ENCODE results near the gene LRR1. TPM values are rescaled to one million over a fixed set of nuclear protein-coding genes. Genes with fewer than 3 reads are reported as not detected.

The LRR1 gene
- total and polyA plus RNA-seq, 9 of the 15 experiments (the other 6 are each of a cell fraction or from before 2014, with no cell fraction given), result 26.5 to 58.1 (median 31.8) TPM

DNA sequence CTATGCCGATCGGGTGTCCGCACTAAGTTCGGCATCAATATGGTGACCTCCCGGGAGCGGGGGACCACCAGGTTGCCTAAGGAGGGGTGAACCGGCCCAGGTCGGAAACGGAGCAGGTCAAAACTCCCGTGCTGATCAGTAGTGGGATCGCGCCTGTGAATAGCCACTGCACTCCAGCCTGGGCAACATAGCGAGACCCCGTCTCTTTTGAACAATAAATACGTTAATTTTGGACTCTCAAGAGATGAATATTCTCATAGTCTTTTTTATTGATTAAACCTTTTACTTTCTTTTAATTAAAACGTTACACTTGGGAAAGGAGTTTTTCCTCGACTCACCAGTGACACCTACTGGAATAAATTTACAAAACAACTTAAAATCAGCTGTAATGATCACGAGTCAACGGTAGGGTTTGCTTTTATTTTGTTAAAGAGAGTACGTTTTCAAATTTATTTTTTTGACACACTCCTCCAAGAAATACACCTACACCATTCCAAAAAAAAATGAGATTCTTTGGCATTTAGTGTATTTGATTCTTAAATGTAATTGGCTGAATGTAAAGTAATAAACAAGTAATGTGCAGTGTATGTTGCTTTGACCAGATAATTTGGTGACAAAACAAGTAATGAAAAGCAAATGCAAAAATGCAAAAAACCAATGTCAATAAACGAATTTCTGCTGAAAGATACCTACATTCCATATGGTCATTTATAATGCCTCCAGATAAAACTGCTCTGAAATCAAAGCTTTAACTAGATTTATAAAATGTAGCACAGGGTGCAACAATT is 11.9 kb upstream of the LRR1 start (continued):
- TF ChIP-seq, protein P1, sequence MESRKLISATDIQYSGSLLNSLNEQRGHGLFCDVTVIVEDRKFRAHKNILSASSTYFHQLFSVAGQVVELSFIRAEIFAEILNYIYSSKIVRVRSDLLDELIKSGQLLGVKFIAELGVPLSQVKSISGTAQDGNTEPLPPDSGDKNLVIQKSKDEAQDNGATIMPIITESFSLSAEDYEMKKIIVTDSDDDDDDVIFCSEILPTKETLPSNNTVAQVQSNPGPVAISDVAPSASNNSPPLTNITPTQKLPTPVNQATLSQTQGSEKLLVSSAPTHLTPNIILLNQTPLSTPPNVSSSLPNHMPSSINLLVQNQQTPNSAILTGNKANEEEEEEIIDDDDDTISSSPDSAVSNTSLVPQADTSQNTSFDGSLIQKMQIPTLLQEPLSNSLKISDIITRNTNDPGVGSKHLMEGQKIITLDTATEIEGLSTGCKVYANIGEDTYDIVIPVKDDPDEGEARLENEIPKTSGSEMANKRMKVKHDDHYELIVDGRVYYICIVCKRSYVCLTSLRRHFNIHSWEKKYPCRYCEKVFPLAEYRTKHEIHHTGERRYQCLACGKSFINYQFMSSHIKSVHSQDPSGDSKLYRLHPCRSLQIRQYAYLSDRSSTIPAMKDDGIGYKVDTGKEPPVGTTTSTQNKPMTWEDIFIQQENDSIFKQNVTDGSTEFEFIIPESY (CRISPR knock-in tag; IDR thresholded peaks at IDR 0.05), result no peak
- TF ChIP-seq PHF20 (IDR thresholded peaks at IDR 0.05; ENCODE audit: partially characterized antibody) (no peak), NR3C1 (CRISPR knock-in tag; IDR thresholded peaks at IDR 0.05) (no peak), TGIF2 (CRISPR knock-in tag; IDR thresholded peaks at IDR 0.05) (no peak), DNMT1 (IDR thresholded peaks at IDR 0.05) (no peak), TRIM24 (IDR thresholded peaks at IDR 0.05) (peak in 1 of 2 experiments; percentile 61; a peak in 1 of 4 replicates), MBD2 (IDR thresholded peaks at IDR 0.05; ENCODE audit: borderline replicate concordance, low read depth) (no peak), JUND (IDR thresholded peaks at IDR 0.05; ENCODE audit: borderline replicate concordance, low read depth, low read length) (no peak), JUND (tag; IDR thresholded peaks at IDR 0.05; ENCODE audit: borderline replicate concordance, low read depth, low read length) (no peak; the same call in 2 of the 3 replicates), ILK (tag; IDR thresholded peaks at IDR 0.05; ENCODE audit: borderline replicate concordance, low read depth) (no peak), ASH1L (IDR thresholded peaks at IDR 0.05; ENCODE audit: borderline replicate concordance, low read depth, partially characterized antibody) (no peak), ZNF311 (CRISPR knock-in tag; IDR thresholded peaks at IDR 0.05) (no peak), MECOM (CRISPR knock-in tag; IDR thresholded peaks at IDR 0.05) (no peak), SIN3B (IDR thresholded peaks at IDR 0.05; ENCODE audit: low read depth) (no peak)
- TF ChIP-seq, protein P2, sequence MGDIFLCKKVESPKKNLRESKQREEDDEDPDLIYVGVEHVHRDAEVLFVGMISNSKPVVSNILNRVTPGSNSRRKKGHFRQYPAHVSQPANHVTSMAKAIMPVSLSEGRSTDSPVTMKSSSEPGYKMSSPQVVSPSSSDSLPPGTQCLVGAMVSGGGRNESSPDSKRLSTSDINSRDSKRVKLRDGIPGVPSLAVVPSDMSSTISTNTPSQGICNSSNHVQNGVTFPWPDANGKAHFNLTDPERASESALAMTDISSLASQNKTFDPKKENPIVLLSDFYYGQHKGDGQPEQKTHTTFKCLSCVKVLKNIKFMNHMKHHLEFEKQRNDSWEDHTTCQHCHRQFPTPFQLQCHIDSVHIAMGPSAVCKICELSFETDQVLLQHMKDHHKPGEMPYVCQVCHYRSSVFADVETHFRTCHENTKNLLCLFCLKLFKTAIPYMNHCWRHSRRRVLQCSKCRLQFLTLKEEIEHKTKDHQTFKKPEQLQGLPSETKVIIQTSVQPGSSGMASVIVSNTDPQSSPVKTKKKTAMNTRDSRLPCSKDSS (IDR thresholded peaks at IDR 0.05; ENCODE audit: low read depth, partially characterized antibody), result no peak
- TF ChIP-seq, protein P3, sequence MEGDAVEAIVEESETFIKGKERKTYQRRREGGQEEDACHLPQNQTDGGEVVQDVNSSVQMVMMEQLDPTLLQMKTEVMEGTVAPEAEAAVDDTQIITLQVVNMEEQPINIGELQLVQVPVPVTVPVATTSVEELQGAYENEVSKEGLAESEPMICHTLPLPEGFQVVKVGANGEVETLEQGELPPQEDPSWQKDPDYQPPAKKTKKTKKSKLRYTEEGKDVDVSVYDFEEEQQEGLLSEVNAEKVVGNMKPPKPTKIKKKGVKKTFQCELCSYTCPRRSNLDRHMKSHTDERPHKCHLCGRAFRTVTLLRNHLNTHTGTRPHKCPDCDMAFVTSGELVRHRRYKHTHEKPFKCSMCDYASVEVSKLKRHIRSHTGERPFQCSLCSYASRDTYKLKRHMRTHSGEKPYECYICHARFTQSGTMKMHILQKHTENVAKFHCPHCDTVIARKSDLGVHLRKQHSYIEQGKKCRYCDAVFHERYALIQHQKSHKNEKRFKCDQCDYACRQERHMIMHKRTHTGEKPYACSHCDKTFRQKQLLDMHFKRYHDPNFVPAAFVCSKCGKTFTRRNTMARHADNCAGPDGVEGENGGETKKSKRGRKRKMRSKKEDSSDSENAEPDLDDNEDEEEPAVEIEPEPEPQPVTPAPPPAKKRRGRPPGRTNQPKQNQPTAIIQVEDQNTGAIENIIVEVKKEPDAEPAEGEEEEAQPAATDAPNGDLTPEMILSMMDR (IDR thresholded peaks at IDR 0.05 in 2 of 3, conservative IDR thresholded peaks at IDR 0.05 in 1 of 3; ENCODE audit: insufficient read depth in 2 of 3, low read depth in 1 of 3, low read length in 3 of 3), result peak; percentile 55 to 99 (median 95)
- TF ChIP-seq, protein P4, sequence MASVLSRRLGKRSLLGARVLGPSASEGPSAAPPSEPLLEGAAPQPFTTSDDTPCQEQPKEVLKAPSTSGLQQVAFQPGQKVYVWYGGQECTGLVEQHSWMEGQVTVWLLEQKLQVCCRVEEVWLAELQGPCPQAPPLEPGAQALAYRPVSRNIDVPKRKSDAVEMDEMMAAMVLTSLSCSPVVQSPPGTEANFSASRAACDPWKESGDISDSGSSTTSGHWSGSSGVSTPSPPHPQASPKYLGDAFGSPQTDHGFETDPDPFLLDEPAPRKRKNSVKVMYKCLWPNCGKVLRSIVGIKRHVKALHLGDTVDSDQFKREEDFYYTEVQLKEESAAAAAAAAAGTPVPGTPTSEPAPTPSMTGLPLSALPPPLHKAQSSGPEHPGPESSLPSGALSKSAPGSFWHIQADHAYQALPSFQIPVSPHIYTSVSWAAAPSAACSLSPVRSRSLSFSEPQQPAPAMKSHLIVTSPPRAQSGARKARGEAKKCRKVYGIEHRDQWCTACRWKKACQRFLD (CRISPR knock-in tag; IDR thresholded peaks at IDR 0.05), result no peak
- TF ChIP-seq, protein P5, sequence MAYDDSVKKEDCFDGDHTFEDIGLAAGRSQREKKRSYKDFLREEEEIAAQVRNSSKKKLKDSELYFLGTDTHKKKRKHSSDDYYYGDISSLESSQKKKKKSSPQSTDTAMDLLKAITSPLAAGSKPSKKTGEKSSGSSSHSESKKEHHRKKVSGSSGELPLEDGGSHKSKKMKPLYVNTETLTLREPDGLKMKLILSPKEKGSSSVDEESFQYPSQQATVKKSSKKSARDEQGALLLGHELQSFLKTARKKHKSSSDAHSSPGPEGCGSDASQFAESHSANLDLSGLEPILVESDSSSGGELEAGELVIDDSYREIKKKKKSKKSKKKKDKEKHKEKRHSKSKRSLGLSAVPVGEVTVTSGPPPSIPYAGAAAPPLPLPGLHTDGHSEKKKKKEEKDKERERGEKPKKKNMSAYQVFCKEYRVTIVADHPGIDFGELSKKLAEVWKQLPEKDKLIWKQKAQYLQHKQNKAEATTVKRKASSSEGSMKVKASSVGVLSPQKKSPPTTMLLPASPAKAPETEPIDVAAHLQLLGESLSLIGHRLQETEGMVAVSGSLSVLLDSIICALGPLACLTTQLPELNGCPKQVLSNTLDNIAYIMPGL (CRISPR knock-in tag; IDR thresholded peaks at IDR 0.05), result no peak

Data from K562 (cell line).